HepG2 (cell line): Measurements from ENCODE around the gene PLIN3. TPM values are rescaled to one million over a fixed set of nuclear protein-coding genes. Genes with fewer than 3 reads are reported as not detected.
"Not testable (repeated sequence)": the region's sequence is repeated elsewhere in the genome, so short reads cannot be mapped to it uniquely, and the experiment has no call there.

Experiments used
- ATAC-seq: fragments of 200-7000 bp; cut with Tn5 transposase; 3 replicates; pipeline ENCODE4 v1.9.1; 2020; ENCODE audit warnings: mild to moderate bottlenecking, moderate library complexity
- BruUV-seq: library from RNA; stranded (reverse); fragments of 400-500 nt; replicated peaks from 2 replicates; lab custom pipeline; 2021; lab: Mats Ljungman, UMichigan
- CTCF ChIA-PET: fragments of 300-600 bp; formaldehyde crosslinking; extraction: SDS; loops from one replicate; lab custom pipeline; 2021; ENCODE audit warnings: low total read pairs, inconsistent platforms, low intra/inter-chr PET ratio; lab: Yijun Ruan, JAX
- POLR2A ChIA-PET: fragments of 350-600 bp; sonication (Branson Sonifier 250); formaldehyde crosslinking; loops from one replicate; lab custom pipeline; 2020; ENCODE audit warnings: antibody characterized with exemption, inconsistent platforms; lab: Yijun Ruan, JAX
- DNase-seq: peaks from one replicate; pipeline ENCODE4 v3.0.0-alpha.2; 2015; ENCODE audit warnings: low spot score
- FAIRE-seq: peaks from 3 replicates; lab custom pipeline; 2011; peaks lifted over from hg19 to GRCh38; lab: Jason Lieb, UNC
- H2AFZ ChIP-seq: one replicate; pipeline ENCODE4 v1.6.1; 2011; ENCODE audit warnings: low read length, inconsistent platforms
- H3K27ac ChIP-seq: fragments of 300-600 bp; 3 replicates; pipeline ENCODE4 v1.8.0; 2011; ENCODE audit warnings: mixed run types, mild to moderate bottlenecking, mixed read lengths, low read length, inconsistent platforms; ENCODE audit not compliant: insufficient read depth; ENCODE audit errors: extremely low read length
- H3K27me3 ChIP-seq, 2 experiments: fragments of 200-600 bp in 1 of 2; 2 replicates in 1 of 2; 3 replicates in 1 of 2; pipeline versions ENCODE4 v1.6.0 to v1.8.0; 2011; ENCODE audit warnings: low read length in 2 of 2, mild to moderate bottlenecking in 2 of 2, moderate library complexity in 2 of 2, inconsistent platforms in 1 of 2; ENCODE audit not compliant: insufficient read depth in 2 of 2, control insufficient read depth in 1 of 2
- H3K36me3 ChIP-seq, 2 experiments: fragments of 200-600 bp in 1 of 2; replicated peaks in 1 of 2; 2 replicates in 1 of 2; 3 replicates in 1 of 2; pipeline versions ENCODE4 v1.5.1 to v1.8.0; 2011; ENCODE audit warnings: low read length in 2 of 2, inconsistent platforms in 1 of 2; ENCODE audit not compliant: insufficient read depth in 2 of 2, control insufficient read depth in 1 of 2
- H3K4me1 ChIP-seq: 2 replicates; pipeline ENCODE4 v1.5.1; 2012; ENCODE audit warnings: low read length, inconsistent platforms; ENCODE audit not compliant: insufficient read depth
- H3K4me2 ChIP-seq: 2 replicates; pipeline ENCODE4 v1.6.0; 2011; ENCODE audit warnings: low read depth, low read length, inconsistent platforms
- H3K4me3 ChIP-seq, 3 experiments: fragments of 200-600 bp in 1 of 3; sonication (generic), shearing (Covaris generic) in 1 of 3; replicated peaks in 1 of 3; 2 replicates each; pipeline ENCODE4 v1.5.1; 2011 to 2016; ENCODE audit warnings: low read length in 3 of 3, inconsistent platforms in 2 of 3, low read depth in 2 of 3, mild to moderate bottlenecking in 2 of 3, control low read depth in 1 of 3, mixed read lengths in 1 of 3; ENCODE audit not compliant: insufficient read depth in 1 of 3
- H3K79me2 ChIP-seq: one replicate; pipeline ENCODE4 v1.6.1; 2011; ENCODE audit warnings: low read length, inconsistent platforms; ENCODE audit not compliant: insufficient read depth
- H3K9ac ChIP-seq: 2 replicates; pipeline ENCODE4 v1.6.0; 2011; ENCODE audit warnings: mild to moderate bottlenecking, low read depth, low read length, inconsistent platforms; ENCODE audit not compliant: insufficient read depth
- H3K9me3 ChIP-seq: 2 replicates; pipeline ENCODE4 v1.5.1; 2012; ENCODE audit warnings: mild to moderate bottlenecking, low read length
- H4K20me1 ChIP-seq: 2 replicates; pipeline ENCODE4 v1.6.0; 2011; ENCODE audit warnings: inconsistent platforms, mild to moderate bottlenecking, low read length, moderate library complexity; ENCODE audit not compliant: insufficient read depth
- CEBPG ChIP-seq: IDR thresholded peaks from 2 replicates; pipeline ENCODE4 v1.6.1; 2016
- ELF3 ChIP-seq: IDR thresholded peaks from 2 replicates; pipeline ENCODE4 v1.6.1; 2016; ENCODE audit warnings: missing genetic modification reagents, missing compliant biosample characterization
- HOXA9 ChIP-seq: sonication (generic); formaldehyde crosslinking; IDR thresholded peaks from 2 replicates; pipeline ENCODE4 v1.8.1; 2022; ENCODE audit warnings: missing genetic modification reagents, mild to moderate bottlenecking, moderate library complexity, borderline replicate concordance
- ISL2 ChIP-seq: sonication (generic); formaldehyde crosslinking; IDR thresholded peaks from 2 replicates; pipeline ENCODE4 v1.5.0; 2020; ENCODE audit warnings: missing genetic modification reagents
- KLF11 ChIP-seq: IDR thresholded peaks from 2 replicates; pipeline ENCODE4 v1.6.1; 2016; ENCODE audit warnings: missing compliant biosample characterization
- MAX ChIP-seq: IDR thresholded peaks from 2 replicates; pipeline ENCODE4 v1.6.1; 2012; ENCODE audit warnings: inconsistent platforms
- TP53 ChIP-seq: sonication (generic); formaldehyde crosslinking; conservative IDR thresholded peaks from 2 replicates; pipeline ENCODE4 v1.4.0; 2020; ENCODE audit warnings: missing genetic modification reagents
- YEATS2 ChIP-seq: sonication (generic); formaldehyde crosslinking; IDR thresholded peaks from 2 replicates; pipeline ENCODE4 v1.4.0; 2020; ENCODE audit warnings: missing genetic modification reagents, borderline replicate concordance
- ZFP82 ChIP-seq: sonication (generic); formaldehyde crosslinking; IDR thresholded peaks from 2 replicates; pipeline ENCODE4 v1.5.1; 2020; ENCODE audit warnings: mild to moderate bottlenecking, missing genetic modification reagents, borderline replicate concordance
- ZMYM2 ChIP-seq: sonication (generic); formaldehyde crosslinking; IDR thresholded peaks from 2 replicates; pipeline ENCODE4 v1.8.0; 2022; ENCODE audit warnings: mild to moderate bottlenecking, missing genetic modification reagents
- ZNF30 ChIP-seq: sonication (generic); formaldehyde crosslinking; IDR thresholded peaks from 2 replicates; pipeline ENCODE4 v1.5.0; 2020; ENCODE audit warnings: mild to moderate bottlenecking, missing genetic modification reagents
- ZNF33B ChIP-seq: sonication (generic); formaldehyde crosslinking; IDR thresholded peaks from 2 replicates; pipeline ENCODE4 v1.5.1; 2020; ENCODE audit warnings: mild to moderate bottlenecking, missing genetic modification reagents
- ZNF460 ChIP-seq: sonication (generic); formaldehyde crosslinking; IDR thresholded peaks from 2 replicates; pipeline ENCODE4 v1.5.1; 2020; ENCODE audit warnings: missing genetic modification reagents, mild to moderate bottlenecking, borderline replicate concordance
- ZNF713 ChIP-seq: sonication (generic); formaldehyde crosslinking; IDR thresholded peaks from 2 replicates; pipeline ENCODE4 v1.4.0; 2020; ENCODE audit warnings: mild to moderate bottlenecking, missing genetic modification reagents
- ZNF737 ChIP-seq: sonication (generic); formaldehyde crosslinking; IDR thresholded peaks from 2 replicates; pipeline ENCODE4 v1.5.0; 2020; ENCODE audit warnings: missing genetic modification reagents, mild to moderate bottlenecking, borderline replicate concordance
- ZNF841 ChIP-seq: sonication (generic); formaldehyde crosslinking; IDR thresholded peaks from 2 replicates; pipeline ENCODE4 v1.8.1; 2023; ENCODE audit warnings: missing genetic modification reagents, borderline replicate concordance
- WGBS: methylation state at CpG from one replicate; pipeline ENCODE4 v1.1.6; 2017; ENCODE audit warnings: low lambda C conversion rate; 5-methylcytosine and 5-hydroxymethylcytosine counted together
- in situ Hi-C: cut with HindIII; loops from 2 replicates; pipeline ENCODE4 v1.10.0; 2017; ENCODE audit warnings: low pct_unique_long_range_greater_than_20kb; ENCODE audit not compliant: extremely low pct_ligation_motif_present
- intact Hi-C: fragments of 100-400 bp; cut with micrococcal nuclease; formaldehyde crosslinking; loops from one replicate; pipeline ENCODE4 v1.10.0; 2022; ENCODE audit not compliant: unreplicated experiment
- polyA plus RNA-seq, 8 experiments: library from polyadenylated mRNA; depleted of rRNA in 3 of 8; stranded (reverse) in 7 of 8; unstranded in 1 of 8; fragments of >200 nt; fragmentation: Illumina TruSeq in 4 of 8; extraction: Trizol in 4 of 8; gene quantifications; 2 replicates each; pipeline versions ENCODE4 v1.2.1 to v1.2.3, GENCODE V29; 2011 to 2016; ENCODE audit warnings: low read depth in 4 of 8, missing spikeins in 1 of 8, mixed read lengths in 1 of 8; ENCODE audit not compliant: insufficient read depth in 1 of 8
- total RNA-seq, 5 experiments: library from RNA; depleted of rRNA; stranded (reverse); fragments of >200 nt; fragmentation: Illumina TruSeq; extraction: Trizol; gene quantifications; 2 replicates each; pipeline ENCODE4 v1.2.3, GENCODE V29; 2016; ENCODE audit warnings: low read depth in 1 of 5
- TF ChIP-seq, protein P1 (sequence below): sonication (generic); formaldehyde crosslinking; IDR thresholded peaks from 2 replicates; pipeline ENCODE4 v1.4.0; 2020; ENCODE audit warnings: missing genetic modification reagents

The PLIN3 gene
- total and polyA plus RNA-seq, 2 of the 13 experiments (the other 11 are each of a cell fraction or from before 2014, with no cell fraction given), result 49.3 to 57.9 TPM

DNA sequence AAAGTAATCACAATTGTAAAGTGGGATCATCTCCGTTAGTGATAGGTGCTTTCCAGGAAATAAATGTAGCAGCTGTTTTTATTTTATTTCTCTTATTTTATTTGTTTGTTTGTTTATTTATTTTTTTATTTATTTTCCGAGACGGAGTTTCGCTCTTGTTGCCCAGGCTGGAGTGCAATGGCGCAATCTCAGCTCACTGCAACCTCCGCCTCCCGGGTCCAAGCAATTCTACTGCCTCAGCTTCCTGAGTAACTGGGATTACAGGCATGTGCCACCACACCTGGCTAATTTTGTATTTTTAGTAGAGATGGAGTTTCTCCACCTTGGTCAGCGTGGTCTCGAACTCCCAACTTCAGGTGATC lies 35.5 kb downstream of the PLIN3 start:
- peaks cover 12% of the 10 kb centered on the region for H3K79me2 ChIP-seq
- H3K27me3 ChIP-seq, in situ Hi-C loops, FAIRE-seq, intact Hi-C loops, H4K20me1 ChIP-seq, H2AFZ ChIP-seq, BruUV-seq, DNase-seq, H3K36me3 ChIP-seq, ATAC-seq, H3K9me3 ChIP-seq: not testable (repeated sequence)
- ChIA-PET POLR2A (interaction anchor here (2.4 kb wide), 1 partner anchor 13 kb away, joined by 7 read pairs; no protein-coding TSS in a partner anchor), CTCF (interaction anchor here (1.2 kb wide), 1 partner anchor 22 kb away, joined by 3 read pairs; no protein-coding TSS in a partner anchor)
- peak overlapping the region; percentile 85 to 96 (median 88) for H3K4me3 ChIP-seq
- peak overlapping the region; percentile 83 for H3K9ac ChIP-seq
- peak overlapping the region; percentile 50 for H3K27ac ChIP-seq
- H3K4me1 ChIP-seq, result peaks cover 27% of the 10 kb centered on the region
- H3K4me2 ChIP-seq, result peak overlapping the region; percentile 96
- WGBS, result 17% methylated on average over 9 of the region's 9 CpGs
- peak; percentile 57 for TF ChIP-seq CEBPG (CRISPR knock-in tag)
- 0 out of 2 replicates have a peak, but pooled peaks have one; percentile 13 for TF ChIP-seq ZFP82 (CRISPR knock-in tag)
- 0 out of 2 replicates have a peak, but pooled peaks have one; percentile 3 for TF ChIP-seq YEATS2 (CRISPR knock-in tag)
- TF ChIP-seq ZNF460 (CRISPR knock-in tag), result peak; percentile 63; the same call in 1 of the 2 replicates
- TF ChIP-seq ZNF30 (CRISPR knock-in tag), result 0 out of 2 replicates have a peak, but pooled peaks have one; percentile 11
- 0 out of 2 replicates have a peak, but pooled peaks have one; percentile 14 for TF ChIP-seq ZMYM2 (CRISPR knock-in tag)

DNA sequence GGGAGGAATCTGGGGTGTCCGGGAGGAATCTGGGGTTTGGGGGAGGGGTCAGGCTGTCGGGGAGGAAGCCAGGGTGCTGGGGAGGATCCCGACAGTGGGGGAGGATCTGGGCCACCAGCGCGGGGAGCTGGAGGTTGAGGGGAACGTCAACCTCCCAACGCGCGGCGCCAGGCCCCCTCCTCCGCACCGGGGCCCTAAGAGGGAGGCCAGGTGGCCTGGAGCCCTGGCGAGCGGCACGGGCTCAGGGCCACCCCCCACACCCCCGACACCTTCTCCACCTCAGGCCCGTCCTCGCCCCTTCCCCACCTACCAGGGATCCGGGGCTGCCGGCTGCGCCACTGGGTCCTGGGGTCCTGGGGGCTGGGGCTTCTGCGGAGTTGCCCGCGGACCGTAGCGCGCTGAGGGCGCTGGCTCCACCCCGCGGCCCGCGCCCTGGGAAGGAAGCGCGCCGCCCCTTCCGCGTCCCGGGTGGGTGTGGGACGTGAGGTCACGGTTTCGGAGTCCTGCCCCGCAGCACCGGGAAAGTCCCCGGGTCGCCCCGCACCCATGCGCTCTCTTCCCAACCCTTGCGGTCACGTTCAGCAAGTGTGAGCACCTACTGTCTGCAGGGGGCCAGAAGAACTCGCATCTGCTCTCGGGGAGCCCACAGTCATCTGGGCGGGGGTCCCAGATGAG lies 36.0 kb downstream of the PLIN3 start, which contains the start of gene TICAM1:
TICAM1 (minus strand) TSS at position 409 of the 675 bp plus-strand sequence. CDS start 13,335 bp downstream, outside the sequence.
- peaks cover 12% of the 10 kb centered on the region for H3K79me2 ChIP-seq
- no peaks in the 10 kb centered on the region for H3K36me3 ChIP-seq
- H4K20me1 ChIP-seq, result no peaks in the 10 kb centered on the region
- H3K27ac ChIP-seq, result peak within 1 kb of the TSS; percentile 50
- in situ Hi-C loops, result no loop called here
- H3K4me1 ChIP-seq, result peaks cover 27% of the 10 kb centered on the region
- ChIA-PET POLR2A (interaction anchor here (0.6 to 2.4 kb wide), 4 partner anchors 9 to 22 kb away, joined by 3 to 9 read pairs (median 5); no protein-coding TSS in a partner anchor), CTCF (interaction anchor here (1.2 kb wide), 1 partner anchor 22 kb away, joined by 3 read pairs; no protein-coding TSS in a partner anchor)
- no TSS peak for BruUV-seq
- no peak within 1 kb of the TSS for H2AFZ ChIP-seq
- H3K9me3 ChIP-seq, result no peaks in the 10 kb centered on the region
- no peaks in the 10 kb centered on the region for H3K27me3 ChIP-seq
- peak within 1 kb of the TSS; percentile 83 for H3K9ac ChIP-seq
- no peak for FAIRE-seq
- 8% methylated on average over 7 of the region's 52 CpGs for WGBS
- no peak for DNase-seq
- peak within 1 kb of the TSS; percentile 96 for H3K4me2 ChIP-seq
- intact Hi-C loops, result no loop called here
- H3K4me3 ChIP-seq, result peak within 1 kb of the TSS; percentile 85 to 96 (median 88)
- peak; percentile 69 for ATAC-seq
- TF ChIP-seq ZNF33B (CRISPR knock-in tag) (no peak), MAX (no peak; the same call in 1 of the 2 replicates), TP53 (CRISPR knock-in tag) (no peak), ZNF30 (CRISPR knock-in tag) (0 out of 2 replicates have a peak, but pooled peaks have one; percentile 29), ZNF713 (CRISPR knock-in tag) (no peak), KLF11 (CRISPR knock-in tag) (no peak), HOXA9 (CRISPR knock-in tag) (no peak), ELF3 (CRISPR knock-in tag) (no peak), ISL2 (CRISPR knock-in tag) (no peak), ZNF737 (CRISPR knock-in tag) (no peak), ZNF841 (CRISPR knock-in tag) (no peak)
- TF ChIP-seq, protein P1, sequence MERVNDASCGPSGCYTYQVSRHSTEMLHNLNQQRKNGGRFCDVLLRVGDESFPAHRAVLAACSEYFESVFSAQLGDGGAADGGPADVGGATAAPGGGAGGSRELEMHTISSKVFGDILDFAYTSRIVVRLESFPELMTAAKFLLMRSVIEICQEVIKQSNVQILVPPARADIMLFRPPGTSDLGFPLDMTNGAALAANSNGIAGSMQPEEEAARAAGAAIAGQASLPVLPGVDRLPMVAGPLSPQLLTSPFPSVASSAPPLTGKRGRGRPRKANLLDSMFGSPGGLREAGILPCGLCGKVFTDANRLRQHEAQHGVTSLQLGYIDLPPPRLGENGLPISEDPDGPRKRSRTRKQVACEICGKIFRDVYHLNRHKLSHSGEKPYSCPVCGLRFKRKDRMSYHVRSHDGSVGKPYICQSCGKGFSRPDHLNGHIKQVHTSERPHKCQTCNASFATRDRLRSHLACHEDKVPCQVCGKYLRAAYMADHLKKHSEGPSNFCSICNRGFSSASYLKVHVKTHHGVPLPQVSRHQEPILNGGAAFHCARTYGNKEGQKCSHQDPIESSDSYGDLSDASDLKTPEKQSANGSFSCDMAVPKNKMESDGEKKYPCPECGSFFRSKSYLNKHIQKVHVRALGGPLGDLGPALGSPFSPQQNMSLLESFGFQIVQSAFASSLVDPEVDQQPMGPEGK (CRISPR knock-in tag), result peak; percentile 33
